Esophagus squamous epithelium (tissue), 5 donors: ENCODE data around the gene NUP210L. TPM values are rescaled to one million over a fixed set of nuclear protein-coding genes. Genes with fewer than 3 reads are reported as not detected.

ENCODE experiments used
- DNase-seq: peaks from one replicate; lab custom pipeline; 2025; lab: John Stamatoyannopoulos, UW
- H3K27ac ChIP-seq, 4 donors: fragments of 200-600 bp; sonication (generic); one replicate each; pipeline ENCODE4 v1.5.1; 2016 to 2019; ENCODE audit warnings: mild to moderate bottlenecking in 1 of 4
- H3K27me3 ChIP-seq, 4 donors: fragments of 200-600 bp; sonication (generic); 1 replicate in 3 of 4; 2 replicates in 1 of 4; pipeline versions ENCODE4 v1.5.1 to v1.6.0; 2017 to 2021; ENCODE audit warnings: antibody characterized with exemption in 1 of 4
- H3K36me3 ChIP-seq, 3 donors: fragments of 200-600 bp; sonication (generic); one replicate each; pipeline ENCODE4 v1.5.1; 2016 to 2019
- H3K4me1 ChIP-seq, 3 donors: fragments of 200-600 bp; sonication (generic); one replicate each; pipeline ENCODE4 v1.5.1; 2017 to 2019
- H3K4me3 ChIP-seq, 4 donors: fragments of 200-600 bp; sonication (generic); 1 replicate in 3 of 4; 2 replicates in 1 of 4; pipeline ENCODE4 v1.5.1; 2016 to 2019; ENCODE audit warnings: mild to moderate bottlenecking in 2 of 4, moderate library complexity in 1 of 4
- H3K9me3 ChIP-seq, 3 donors: fragments of 200-600 bp; sonication (generic); one replicate each; pipeline ENCODE4 v1.5.1; 2016 to 2019
- POLR2A ChIP-seq, 4 donors: fragments of 450-650 bp; IDR thresholded peaks; one replicate each; pipeline ENCODE4 v1.6.1; 2017; ENCODE audit warnings: antibody characterized with exemption in 4 of 4, mild to moderate bottlenecking in 4 of 4, moderate library complexity in 3 of 4
- WGBS, 2 donors: methylation state at CpG; one replicate each; pipeline ENCODE4 v1.1.5; 2018; 5-methylcytosine and 5-hydroxymethylcytosine counted together
- intact Hi-C: fragments of 100-400 bp; cut with DNase I; formaldehyde crosslinking; loops from one replicate; pipeline ENCODE4 v1.15.0; 2022
- small RNA-seq, 4 donors: library from RNA; depleted of rRNA; stranded (forward); fragments of <200 nt; gene quantifications; one replicate each; pipeline ENCODE3, GENCODE V24; 2016
- total RNA-seq, 4 donors: library from RNA; depleted of rRNA; stranded (reverse); fragments of >200 nt; gene quantifications; one replicate each; pipeline ENCODE4 v1.1.0, GENCODE V29; 2016
- TF ChIP-seq, protein P1 (sequence below), 6 experiments: fragments of 450-650 bp in 4 of 6; fragments of 200-600 bp in 2 of 6; sonication (generic) in 2 of 6; IDR thresholded peaks; one replicate each; pipeline ENCODE4 v1.5.1; 2016 to 2019; ENCODE audit warnings: antibody characterized with exemption in 6 of 6, mild to moderate bottlenecking in 4 of 6, moderate library complexity in 4 of 6
- donor health status: DM: yes; HTN: yes; CAD: no.

The NUP210L gene
- total RNA-seq, 4 donors from 2014 or later: 0.09 to 0.19 TPM; not detected in 2

DNA sequence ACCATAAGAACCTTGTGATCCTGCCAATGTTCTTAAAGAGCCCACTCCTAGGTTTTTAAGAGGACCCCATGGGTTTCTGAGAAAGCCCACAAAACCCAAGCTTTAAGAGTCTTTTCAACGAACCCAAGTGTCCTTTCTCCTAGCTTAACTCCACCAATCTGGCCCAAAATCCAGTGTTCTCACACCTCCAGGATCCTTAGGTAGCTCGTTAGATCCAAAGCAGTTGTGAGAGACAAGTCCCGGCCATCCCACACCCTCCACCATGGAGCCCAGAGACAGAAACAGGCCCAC, 210.1 kb downstream of the NUP210L start:
- H3K4me3 ChIP-seq: peak overlapping the region; percentile 77 to 100 (median 90)
- H3K9me3 ChIP-seq: no peaks in the 10 kb centered on the region
- peaks cover 14 to 39% (median 21%) of the 10 kb centered on the region in 3 donors for H3K4me1 ChIP-seq
- intact Hi-C loops: no loop called here
- WGBS, 2 donors: 57 to 58% methylated on average over 3 of the region's 3 CpGs
- H3K36me3 ChIP-seq: peaks cover 2 to 69% (median 45%) of the 10 kb centered on the region in 3 donors
- H3K27ac ChIP-seq: peak overlapping the region; percentile 91 to 100 (median 96)
- no peak for DNase-seq
- TF ChIP-seq, protein P1, sequence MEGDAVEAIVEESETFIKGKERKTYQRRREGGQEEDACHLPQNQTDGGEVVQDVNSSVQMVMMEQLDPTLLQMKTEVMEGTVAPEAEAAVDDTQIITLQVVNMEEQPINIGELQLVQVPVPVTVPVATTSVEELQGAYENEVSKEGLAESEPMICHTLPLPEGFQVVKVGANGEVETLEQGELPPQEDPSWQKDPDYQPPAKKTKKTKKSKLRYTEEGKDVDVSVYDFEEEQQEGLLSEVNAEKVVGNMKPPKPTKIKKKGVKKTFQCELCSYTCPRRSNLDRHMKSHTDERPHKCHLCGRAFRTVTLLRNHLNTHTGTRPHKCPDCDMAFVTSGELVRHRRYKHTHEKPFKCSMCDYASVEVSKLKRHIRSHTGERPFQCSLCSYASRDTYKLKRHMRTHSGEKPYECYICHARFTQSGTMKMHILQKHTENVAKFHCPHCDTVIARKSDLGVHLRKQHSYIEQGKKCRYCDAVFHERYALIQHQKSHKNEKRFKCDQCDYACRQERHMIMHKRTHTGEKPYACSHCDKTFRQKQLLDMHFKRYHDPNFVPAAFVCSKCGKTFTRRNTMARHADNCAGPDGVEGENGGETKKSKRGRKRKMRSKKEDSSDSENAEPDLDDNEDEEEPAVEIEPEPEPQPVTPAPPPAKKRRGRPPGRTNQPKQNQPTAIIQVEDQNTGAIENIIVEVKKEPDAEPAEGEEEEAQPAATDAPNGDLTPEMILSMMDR (IDR thresholded peaks at IDR 0.05): no peak
- TF ChIP-seq POLR2A (IDR thresholded peaks at IDR 0.05): no peak
- H3K27me3 ChIP-seq: no peaks in the 10 kb centered on the region

DNA sequence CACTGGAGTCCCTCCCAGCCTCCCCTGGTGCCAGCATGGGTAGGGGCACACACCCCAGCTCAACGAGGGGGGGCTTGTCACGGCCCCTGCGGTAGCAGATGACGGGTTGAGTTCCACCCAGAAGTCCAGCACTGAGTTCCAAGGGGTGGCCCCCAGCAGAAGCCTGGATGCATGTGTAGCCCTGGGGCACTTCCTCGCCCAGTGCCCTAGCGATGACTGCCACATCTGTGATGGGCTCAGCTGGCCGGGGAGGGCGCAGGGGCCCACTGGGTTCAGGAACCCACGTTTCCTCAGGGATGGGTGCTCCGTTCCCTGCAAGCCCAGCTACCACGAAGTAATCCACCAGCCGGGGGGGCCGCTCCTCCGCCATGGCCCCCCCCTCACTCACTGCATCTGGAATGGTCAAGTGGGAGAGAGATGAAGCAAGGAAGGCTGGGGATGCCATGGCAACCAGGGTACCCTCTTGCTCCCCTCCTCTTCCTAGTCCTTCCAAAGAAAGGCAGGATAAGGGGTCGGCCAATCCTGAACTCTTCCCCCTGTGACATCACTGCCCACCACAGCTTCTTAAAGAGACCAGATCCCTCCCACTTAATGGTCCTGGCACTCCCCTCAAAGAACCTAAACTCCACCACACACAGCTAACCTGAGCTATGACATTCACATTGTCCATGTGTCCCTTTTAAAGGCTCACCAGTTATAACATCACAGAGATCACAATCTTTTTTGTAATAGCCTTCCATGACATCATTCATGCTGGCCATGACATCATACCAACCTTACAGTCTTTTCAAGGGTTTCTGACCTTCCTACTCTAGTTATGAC, 210.7 kb downstream of the NUP210L start:
- peaks cover 14 to 39% (median 21%) of the 10 kb centered on the region in 3 donors for H3K4me1 ChIP-seq
- H3K4me3 ChIP-seq: peak overlapping the region in 3 of 4 donors; percentile 77 to 100 (median 99)
- no peak for DNase-seq
- H3K9me3 ChIP-seq: no peaks in the 10 kb centered on the region
- H3K27ac ChIP-seq: peak overlapping the region; percentile 91 to 100 (median 96)
- H3K36me3 ChIP-seq: peaks cover 5 to 69% (median 45%) of the 10 kb centered on the region in 3 donors
- H3K27me3 ChIP-seq: no peaks in the 10 kb centered on the region
- intact Hi-C loops: no loop called here
- WGBS, 2 donors: 73 to 83% methylated on average over 2 to 7 of the region's 15 CpGs
- TF ChIP-seq POLR2A (IDR thresholded peaks at IDR 0.05): no peak
- TF ChIP-seq, protein P1 (IDR thresholded peaks at IDR 0.05): no peak

DNA sequence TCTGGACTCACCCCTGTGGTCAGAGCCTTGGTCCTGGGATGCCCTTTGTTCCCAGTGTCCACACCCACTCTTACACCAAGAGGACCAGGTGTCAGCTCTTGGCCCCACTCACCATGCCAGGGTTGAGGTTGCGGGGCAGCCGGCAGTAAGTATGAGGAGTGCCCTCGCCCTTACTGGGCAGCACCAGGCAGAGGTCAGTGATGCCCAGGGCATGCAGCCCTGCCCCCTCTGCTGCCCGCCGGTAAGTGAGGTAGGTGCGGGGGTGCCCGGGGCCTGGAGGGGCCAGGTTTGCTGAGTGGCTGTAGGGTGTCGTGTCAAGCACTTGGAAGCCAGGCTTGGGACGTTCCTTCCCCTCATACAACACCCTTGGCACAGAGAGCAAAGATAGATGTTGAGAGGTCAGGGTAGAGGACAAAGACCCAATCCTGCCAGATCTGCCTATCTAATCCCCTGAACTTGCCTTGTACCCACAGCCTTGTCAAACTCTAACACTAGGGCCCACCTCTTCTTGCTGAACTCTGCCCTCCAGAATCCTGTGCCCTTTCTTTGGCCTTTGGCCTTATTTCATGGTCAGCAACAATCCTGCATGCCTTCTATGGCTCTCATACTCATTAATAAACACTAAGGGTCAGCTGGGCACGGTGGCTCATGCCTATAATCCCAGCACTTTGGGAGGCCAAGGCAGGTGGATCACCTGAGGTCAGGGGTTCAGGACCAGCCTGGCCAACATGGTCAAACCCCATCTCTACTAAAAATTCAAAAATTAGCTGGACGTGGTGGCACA, 211.9 kb downstream of the NUP210L start:
- Histone ChIP-seq H3K4me1 (peaks cover 14 to 39% (median 21%) of the 10 kb centered on the region in 3 donors), H3K27me3 (no peaks in the 10 kb centered on the region), H3K4me3 (no peak overlapping the region), H3K36me3 (peaks cover 5 to 69% (median 32%) of the 10 kb centered on the region in 3 donors), H3K9me3 (no peaks in the 10 kb centered on the region), H3K27ac (no peak overlapping the region)
- TF ChIP-seq, protein P1 (IDR thresholded peaks at IDR 0.05): no peak
- 86% methylated on average over 7 of the region's 11 CpGs; no CpG with 5 or more reads in 1 of the 2 donors for WGBS, 2 donors
- intact Hi-C loops: no loop called here
- no peak for DNase-seq

Small RNA genes within 50 kb of the gene (small RNA-seq; reads per million reads assigned to genes)
- 0 to 0.74 (median 0.50) reads per million in 4 donors for gene MIR190B
- gene MIR5698: 0 reads per million in 4 donors
- gene MIR6737: 0 to 0.14 (median 0) reads per million in 4 donors
- gene RNU6-179P: 0 reads per million in 4 donors

Other genes with a start within 250 kb of the NUP210L start
- 10 to 100 TPM in 3 of 4 donors, 1 to 10 TPM in 1; 9.7 to 16.6 (median 12.0) TPM for gene GATAD2B, start 232.1 kb downstream of the NUP210L start, total RNA-seq
- gene DENND4B, start 208.4 kb downstream of the NUP210L start, total RNA-seq: 10 to 100 TPM in 3 of 4 donors, 1 to 10 TPM in 1; 5.9 to 31.7 (median 14.1) TPM
- gene CRTC2, start 196.5 kb downstream of the NUP210L start, total RNA-seq: 10 to 100 TPM in 1 of 4 donors, 1 to 10 TPM in 3; 7.5 to 13.2 (median 8.0) TPM
- gene SLC39A1, start 191.5 kb downstream of the NUP210L start, total RNA-seq: 10 to 100 TPM; 42.5 to 74.2 (median 58.8) TPM
- gene CREB3L4, start 187.2 kb downstream of the NUP210L start, total RNA-seq: 10 to 100 TPM in 1 of 4 donors, 1 to 10 TPM in 3; 3.7 to 14.4 (median 8.1) TPM
- gene JTB, start 177.4 kb downstream of the NUP210L start, total RNA-seq: 100 to 1,000 TPM; 144 to 225 (median 204) TPM
- 10 to 100 TPM; 24.1 to 45.8 (median 35.5) TPM for gene RAB13, start 168.7 kb downstream of the NUP210L start, total RNA-seq
- gene RPS27, start 164.3 kb downstream of the NUP210L start, total RNA-seq: 1,000 to 10,000 TPM in 3 of 4 donors, 100 to 1,000 TPM in 1; 688 to 4,009 (median 2,458) TPM
- 100 to 1,000 TPM; 216 to 387 (median 316) TPM for gene TPM3, start 37.0 kb upstream of the NUP210L start, total RNA-seq
- not detected for gene CFAP141, start 51.3 kb upstream of the NUP210L start, total RNA-seq
- gene UBAP2L, start 65.9 kb upstream of the NUP210L start, total RNA-seq: 10 to 100 TPM; 57.8 to 69.5 (median 69.1) TPM
- 100 to 1,000 TPM in 1 of 4 donors, 10 to 100 TPM in 3; 39.3 to 105 (median 88.9) TPM for gene HAX1, start 117.6 kb upstream of the NUP210L start, total RNA-seq
- gene AQP10, start 166.0 kb upstream of the NUP210L start, total RNA-seq: not detected
- gene ATP8B2, start 170.5 kb upstream of the NUP210L start, total RNA-seq: 10 to 100 TPM in 2 of 4 donors, 1 to 10 TPM in 2; 2.4 to 55.5 (median 11.1) TPM